ENCODE results near the gene CREB3L2. TPM values are rescaled to one million over a fixed set of nuclear protein-coding genes. Genes with fewer than 3 reads are reported as not detected.

Gene CREB3L2
- polyA plus RNA-seq, 1 of the 3 experiments (the other 2 are of a cell fraction): 22.9 TPM

GRCh38 chr7:137930581-137930980 is 71.3 kb downstream of the CREB3L2 start (continued):
- peak; percentile 80 for TF ChIP-seq TCF12 (IDR thresholded peaks at IDR 0.05)
- no peak for TF ChIP-seq USF2 (IDR thresholded peaks at IDR 0.05; ENCODE audit: borderline replicate concordance, low read depth, low read length)
- TF ChIP-seq ELF1 (IDR thresholded peaks at IDR 0.05): no peak
- TF ChIP-seq TAF1 (IDR thresholded peaks at IDR 0.05; ENCODE audit: borderline replicate concordance, low read depth, low read length): no peak
- TF ChIP-seq TEAD4 (IDR thresholded peaks at IDR 0.05; ENCODE audit: borderline replicate concordance, insufficient read depth): peak; percentile 61; the same call in 1 of the 2 replicates
- TF ChIP-seq POLR2AphosphoS5 (IDR thresholded peaks at IDR 0.05; ENCODE audit: low read depth, low read length): peak; percentile 71; the same call in 1 of the 2 replicates

- Histone ChIP-seq H3K4me1 (ENCODE audit: control insufficient read depth in 1 of 2, insufficient read depth in 2 of 2, low read depth in 1 of 2, low read length in 1 of 2) (peaks cover 14 to 44% of the 10 kb centered on the region in 2 experiments), H2AFZ (ENCODE audit: low read depth) (no peak overlapping the region), H3K79me2 (ENCODE audit: insufficient read depth) (peaks cover 96% of the 10 kb centered on the region), H3F3A (replicated peaks; ENCODE audit: insufficient read depth) (peaks cover 47% of the 10 kb centered on the region), H3K9me3 (no peaks in the 10 kb centered on the region), H3K36me3 (replicated peaks in 1 of 2; ENCODE audit: control insufficient read depth in 1 of 2, insufficient read depth in 2 of 2, low read length in 1 of 2) (peaks cover 12 to 28% of the 10 kb centered on the region in 2 experiments), H3K9me2 (no peaks in the 10 kb centered on the region), H4K20me1 (ENCODE audit: insufficient read depth) (no peaks in the 10 kb centered on the region), H3K27me3 (ENCODE audit: insufficient read depth) (no peaks in the 10 kb centered on the region), H3K9ac (no peak overlapping the region), H3K4me3 (ENCODE audit: low read depth in 2 of 2, low read length in 1 of 2) (no peak overlapping the region), H3K27ac (ENCODE audit: low read depth in 2 of 2, low read length in 1 of 2) (no peak overlapping the region), H3K4me2 (no peak overlapping the region)
- 96% methylated on average over 5 of the region's 5 CpGs for WGBS (ENCODE audit: low lambda C conversion rate)
- DNase-seq: no peak
- ChIA-PET POLR2A (no interaction called here), CTCF (interaction anchor here (1.3 kb wide), 1 partner anchor 25 kb away, joined by 10 read pairs; no protein-coding TSS in a partner anchor)
- TF ChIP-seq RCOR1 (IDR thresholded peaks at IDR 0.05; ENCODE audit: low read length) (no peak), GATA2 (CRISPR knock-in tag; IDR thresholded peaks at IDR 0.05) (no peak), POLR2AphosphoS5 (IDR thresholded peaks at IDR 0.05; ENCODE audit: low read depth, low read length) (no peak), JUND (IDR thresholded peaks at IDR 0.05) (no peak), GABPA (IDR thresholded peaks at IDR 0.05; ENCODE audit: low read depth) (no peak), NFIC (IDR thresholded peaks at IDR 0.05; ENCODE audit: borderline replicate concordance) (no peak), FOXJ3 (CRISPR knock-in tag; IDR thresholded peaks at IDR 0.05) (no peak), EP300 (IDR thresholded peaks at IDR 0.05; ENCODE audit: borderline replicate concordance in 1 of 2, low read depth in 1 of 2, low read length in 1 of 2) (no peak), IRF3 (IDR thresholded peaks at IDR 0.05; ENCODE audit: low read depth, low read length) (no peak), TAF1 (IDR thresholded peaks at IDR 0.05; ENCODE audit: borderline replicate concordance, low read depth, low read length) (no peak)
Measured at GRCh38 chr7:137928626-137929025, 73.3 kb downstream of the CREB3L2 start.

GRCh38 chr7:137927386-137927785 is 74.5 kb downstream of the CREB3L2 start:
- Histone ChIP-seq H3K4me1 (ENCODE audit: control insufficient read depth in 1 of 2, insufficient read depth in 2 of 2, low read depth in 1 of 2, low read length in 1 of 2) (peaks cover 2 to 33% of the 10 kb centered on the region in 2 experiments), H3K27me3 (ENCODE audit: insufficient read depth) (no peaks in the 10 kb centered on the region), H4K20me1 (ENCODE audit: insufficient read depth) (no peaks in the 10 kb centered on the region), H3K4me3 (ENCODE audit: low read depth in 2 of 2, low read length in 1 of 2) (no peak overlapping the region), H3F3A (replicated peaks; ENCODE audit: insufficient read depth) (peaks cover 39% of the 10 kb centered on the region), H3K27ac (ENCODE audit: low read depth in 2 of 2, low read length in 1 of 2) (no peak overlapping the region), H2AFZ (ENCODE audit: low read depth) (no peak overlapping the region), H3K79me2 (ENCODE audit: insufficient read depth) (peaks cover 96% of the 10 kb centered on the region), H3K9ac (no peak overlapping the region), H3K36me3 (replicated peaks in 1 of 2; ENCODE audit: control insufficient read depth in 1 of 2, insufficient read depth in 2 of 2, low read length in 1 of 2) (peaks cover 12 to 28% of the 10 kb centered on the region in 2 experiments), H3K9me2 (no peaks in the 10 kb centered on the region), H3K9me3 (no peaks in the 10 kb centered on the region), H3K4me2 (no peak overlapping the region)
- CTCF ChIA-PET: interaction anchor here (1.0 kb wide), 1 partner anchor 23 kb away, joined by 6 read pairs; no protein-coding TSS in a partner anchor
- no peak for DNase-seq
- POLR2A ChIA-PET: no interaction called here
- TF ChIP-seq RCOR1 (IDR thresholded peaks at IDR 0.05; ENCODE audit: low read length) (no peak), NRF1 (IDR thresholded peaks at IDR 0.05; ENCODE audit: low read depth, low read length) (no peak), CTCF (IDR thresholded peaks at IDR 0.05) (no peak), TCF12 (IDR thresholded peaks at IDR 0.05) (no peak), POLR2AphosphoS5 (IDR thresholded peaks at IDR 0.05; ENCODE audit: low read depth, low read length) (no peak), NFIC (IDR thresholded peaks at IDR 0.05; ENCODE audit: borderline replicate concordance) (no peak), EZH2phosphoT487 (IDR thresholded peaks at IDR 0.05; ENCODE audit: borderline replicate concordance, low read depth) (no peak), TEAD4 (IDR thresholded peaks at IDR 0.05; ENCODE audit: borderline replicate concordance, insufficient read depth) (no peak)
- TF ChIP-seq, protein P1, sequence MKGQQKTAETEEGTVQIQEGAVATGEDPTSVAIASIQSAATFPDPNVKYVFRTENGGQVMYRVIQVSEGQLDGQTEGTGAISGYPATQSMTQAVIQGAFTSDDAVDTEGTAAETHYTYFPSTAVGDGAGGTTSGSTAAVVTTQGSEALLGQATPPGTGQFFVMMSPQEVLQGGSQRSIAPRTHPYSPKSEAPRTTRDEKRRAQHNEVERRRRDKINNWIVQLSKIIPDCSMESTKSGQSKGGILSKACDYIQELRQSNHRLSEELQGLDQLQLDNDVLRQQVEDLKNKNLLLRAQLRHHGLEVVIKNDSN (IDR thresholded peaks at IDR 0.05; ENCODE audit: borderline replicate concordance, low read depth): no peak
- TF ChIP-seq, protein P2, sequence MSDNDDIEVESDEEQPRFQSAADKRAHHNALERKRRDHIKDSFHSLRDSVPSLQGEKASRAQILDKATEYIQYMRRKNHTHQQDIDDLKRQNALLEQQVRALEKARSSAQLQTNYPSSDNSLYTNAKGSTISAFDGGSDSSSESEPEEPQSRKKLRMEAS (IDR thresholded peaks at IDR 0.05; ENCODE audit: low read depth): no peak

All from SK-N-SH (cell line).